ENCODE data around the gene KIRREL2. TPM values are rescaled to one million over a fixed set of nuclear protein-coding genes. Genes with fewer than 3 reads are reported as not detected.

The KIRREL2 gene
- total RNA-seq, 1 experiment from 2014 or later: 0.15 TPM

DNA sequence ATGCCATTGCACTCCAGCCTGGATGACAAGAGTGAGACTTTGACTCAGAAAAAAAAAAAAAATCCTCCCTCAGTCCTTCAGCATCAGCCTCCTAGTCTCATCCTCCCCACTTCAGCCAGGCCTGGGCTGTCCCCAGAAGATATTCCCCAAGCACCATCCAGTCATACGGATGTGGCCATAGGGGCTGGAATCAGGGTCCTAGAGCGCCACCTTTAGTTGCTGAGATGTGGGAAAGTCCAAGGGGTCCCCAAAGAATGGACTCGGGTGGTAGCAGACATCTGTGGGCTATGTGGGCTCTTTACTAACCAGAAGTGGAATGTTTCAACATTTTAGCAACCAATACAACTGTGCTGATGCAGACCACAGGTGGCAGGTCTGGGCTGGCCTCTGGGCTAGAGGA is 54.5 kb downstream of the KIRREL2 start:
- intact Hi-C loops (cut with micrococcal nuclease; ENCODE audit: unreplicated experiment): no loop called here
- CTCF ChIA-PET: no interaction called here
- H3K4me3 ChIP-seq (ENCODE audit: low read depth, low read length, poor library complexity, severe bottlenecking): no peak overlapping the region
- TF ChIP-seq, protein P1, sequence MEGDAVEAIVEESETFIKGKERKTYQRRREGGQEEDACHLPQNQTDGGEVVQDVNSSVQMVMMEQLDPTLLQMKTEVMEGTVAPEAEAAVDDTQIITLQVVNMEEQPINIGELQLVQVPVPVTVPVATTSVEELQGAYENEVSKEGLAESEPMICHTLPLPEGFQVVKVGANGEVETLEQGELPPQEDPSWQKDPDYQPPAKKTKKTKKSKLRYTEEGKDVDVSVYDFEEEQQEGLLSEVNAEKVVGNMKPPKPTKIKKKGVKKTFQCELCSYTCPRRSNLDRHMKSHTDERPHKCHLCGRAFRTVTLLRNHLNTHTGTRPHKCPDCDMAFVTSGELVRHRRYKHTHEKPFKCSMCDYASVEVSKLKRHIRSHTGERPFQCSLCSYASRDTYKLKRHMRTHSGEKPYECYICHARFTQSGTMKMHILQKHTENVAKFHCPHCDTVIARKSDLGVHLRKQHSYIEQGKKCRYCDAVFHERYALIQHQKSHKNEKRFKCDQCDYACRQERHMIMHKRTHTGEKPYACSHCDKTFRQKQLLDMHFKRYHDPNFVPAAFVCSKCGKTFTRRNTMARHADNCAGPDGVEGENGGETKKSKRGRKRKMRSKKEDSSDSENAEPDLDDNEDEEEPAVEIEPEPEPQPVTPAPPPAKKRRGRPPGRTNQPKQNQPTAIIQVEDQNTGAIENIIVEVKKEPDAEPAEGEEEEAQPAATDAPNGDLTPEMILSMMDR (conservative IDR thresholded peaks at IDR 0.05; ENCODE audit: low read depth, low read length): no peak
- TF ChIP-seq EZH2 (IDR thresholded peaks at IDR 0.05; ENCODE audit: borderline replicate concordance, low read depth, low read length, poor library complexity, severe bottlenecking): no peak
- POLR2A ChIA-PET (ENCODE audit: low non-redundant PET): no interaction called here
- no TSS peak for BruUV-seq (replicated peaks)
- H3K4me1 ChIP-seq (ENCODE audit: insufficient read depth, low read length, poor library complexity, severe bottlenecking): no peaks in the 10 kb centered on the region
- DNase-seq (ENCODE audit: low spot score): no peak
- H3K9me3 ChIP-seq (ENCODE audit: low read depth, low read length, poor library complexity, severe bottlenecking): no peaks in the 10 kb centered on the region
- H3K27me3 ChIP-seq (replicated peaks; ENCODE audit: insufficient read depth, low read depth, low read length, poor library complexity): no peaks in the 10 kb centered on the region
- H3K36me3 ChIP-seq (ENCODE audit: insufficient read depth, low read length, poor library complexity, severe bottlenecking): no peaks in the 10 kb centered on the region
- H3K27ac ChIP-seq (ENCODE audit: low read depth, low read length, poor library complexity, severe bottlenecking): no peak overlapping the region

DNA sequence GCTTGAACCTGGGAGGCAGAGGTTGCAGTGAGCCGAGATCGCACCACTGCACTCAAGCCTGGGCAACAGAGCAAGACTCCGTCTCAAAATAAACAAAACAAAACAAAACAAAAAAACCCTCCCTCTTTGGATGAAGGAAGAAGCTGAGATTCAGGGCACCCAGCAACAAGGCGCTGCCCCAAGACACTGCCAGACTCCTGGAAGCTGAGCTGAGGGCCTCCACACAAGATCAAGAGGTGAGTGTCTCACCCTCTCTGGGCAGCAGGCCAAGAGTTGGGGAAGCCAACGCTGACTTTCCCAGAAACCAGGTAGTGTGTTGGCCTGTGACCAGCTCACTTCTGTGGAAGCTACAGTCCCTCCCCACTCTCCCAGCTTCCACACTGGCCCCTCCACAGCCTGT is 55.1 kb downstream of the KIRREL2 start:
- TF ChIP-seq EZH2 (IDR thresholded peaks at IDR 0.05; ENCODE audit: borderline replicate concordance, low read depth, low read length, poor library complexity, severe bottlenecking): no peak
- TF ChIP-seq, protein P1 (conservative IDR thresholded peaks at IDR 0.05; ENCODE audit: low read depth, low read length): no peak
- Histone ChIP-seq H3K4me1 (ENCODE audit: insufficient read depth, low read length, poor library complexity, severe bottlenecking) (no peaks in the 10 kb centered on the region), H3K27ac (ENCODE audit: low read depth, low read length, poor library complexity, severe bottlenecking) (no peak overlapping the region), H3K27me3 (replicated peaks; ENCODE audit: insufficient read depth, low read depth, low read length, poor library complexity) (no peaks in the 10 kb centered on the region), H3K36me3 (ENCODE audit: insufficient read depth, low read length, poor library complexity, severe bottlenecking) (no peaks in the 10 kb centered on the region), H3K9me3 (ENCODE audit: low read depth, low read length, poor library complexity, severe bottlenecking) (no peaks in the 10 kb centered on the region), H3K4me3 (ENCODE audit: low read depth, low read length, poor library complexity, severe bottlenecking) (no peak overlapping the region)
- BruUV-seq (replicated peaks): no TSS peak
- POLR2A ChIA-PET (ENCODE audit: low non-redundant PET): no interaction called here
- intact Hi-C loops (cut with micrococcal nuclease; ENCODE audit: unreplicated experiment): no loop called here
- DNase-seq (ENCODE audit: low spot score): no peak
- CTCF ChIA-PET: no interaction called here

DNA sequence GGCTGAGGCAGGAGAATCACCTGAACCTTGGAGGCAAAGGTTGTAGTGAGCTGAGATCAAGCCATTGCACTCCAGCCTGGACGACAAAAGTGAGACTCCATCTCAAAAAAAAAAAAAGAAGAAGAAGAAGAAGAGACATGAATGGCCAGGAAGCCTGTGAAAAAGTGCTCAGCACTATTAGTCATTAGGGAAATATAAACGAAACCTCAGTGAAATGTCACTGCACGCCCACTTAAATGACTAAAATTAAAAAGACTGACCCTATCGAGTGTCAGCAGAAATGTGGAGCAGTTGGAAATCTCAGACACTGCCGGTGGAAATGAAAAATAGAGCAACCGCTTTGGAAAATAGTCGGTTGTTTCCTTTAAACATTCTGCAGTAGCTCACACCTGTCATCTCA is 56.9 kb downstream of the KIRREL2 start:
- CTCF ChIA-PET: interaction anchor here (0.6 kb wide), 1 partner anchor 94 kb away, joined by 3 read pairs; no protein-coding TSS in a partner anchor
- no peaks in the 10 kb centered on the region for H3K27me3 ChIP-seq (replicated peaks; ENCODE audit: insufficient read depth, low read depth, low read length, poor library complexity)
- no peaks in the 10 kb centered on the region for H3K9me3 ChIP-seq (ENCODE audit: low read depth, low read length, poor library complexity, severe bottlenecking)
- intact Hi-C loops (cut with micrococcal nuclease; ENCODE audit: unreplicated experiment): no loop called here
- no peak overlapping the region for H3K27ac ChIP-seq (ENCODE audit: low read depth, low read length, poor library complexity, severe bottlenecking)
- BruUV-seq (replicated peaks): no TSS peak
- no peak for DNase-seq (ENCODE audit: low spot score)
- POLR2A ChIA-PET (ENCODE audit: low non-redundant PET): no interaction called here
- H3K36me3 ChIP-seq (ENCODE audit: insufficient read depth, low read length, poor library complexity, severe bottlenecking): no peaks in the 10 kb centered on the region
- H3K4me3 ChIP-seq (ENCODE audit: low read depth, low read length, poor library complexity, severe bottlenecking): no peak overlapping the region
- TF ChIP-seq, protein P1 (conservative IDR thresholded peaks at IDR 0.05; ENCODE audit: low read depth, low read length): no peak
- TF ChIP-seq EZH2 (IDR thresholded peaks at IDR 0.05; ENCODE audit: borderline replicate concordance, low read depth, low read length, poor library complexity, severe bottlenecking): no peak
- no peaks in the 10 kb centered on the region for H3K4me1 ChIP-seq (ENCODE audit: insufficient read depth, low read length, poor library complexity, severe bottlenecking)
